ENCODE measurements around the gene BRSK2.

BRSK2 gene

GRCh38 chr11:1398528-1399235 lies 8.9 kb downstream of the BRSK2 start:
- H3K27me3 ChIP-seq (ENCODE audit: insufficient read depth, low read length): no peaks in the 10 kb centered on the region
- H3K36me3 ChIP-seq (ENCODE audit: insufficient read depth, low read length): peaks cover 7% of the 10 kb centered on the region
- no peak overlapping the region for H2AFZ ChIP-seq (ENCODE audit: low read depth, low read length)
- H3K9me3 ChIP-seq (ENCODE audit: low read length): no peaks in the 10 kb centered on the region
- no peak overlapping the region for H3K4me3 ChIP-seq (ENCODE audit: low read length)
- peaks cover 6% of the 10 kb centered on the region for H3K4me1 ChIP-seq (ENCODE audit: insufficient read depth, low read length)

- peaks cover 7% of the 10 kb centered on the region for H3K36me3 ChIP-seq (ENCODE audit: insufficient read depth, low read length)
- H3K4me3 ChIP-seq (ENCODE audit: low read length): no peak overlapping the region
- H3K9me3 ChIP-seq (ENCODE audit: low read length): no peaks in the 10 kb centered on the region
- no peaks in the 10 kb centered on the region for H3K27me3 ChIP-seq (ENCODE audit: insufficient read depth, low read length)
- H2AFZ ChIP-seq (ENCODE audit: low read depth, low read length): no peak overlapping the region
- peaks cover 6% of the 10 kb centered on the region for H3K4me1 ChIP-seq (ENCODE audit: insufficient read depth, low read length)
These were observed 9.9 kb downstream of the BRSK2 start for GRCh38 chr11:1399386-1400316.

DNA sequence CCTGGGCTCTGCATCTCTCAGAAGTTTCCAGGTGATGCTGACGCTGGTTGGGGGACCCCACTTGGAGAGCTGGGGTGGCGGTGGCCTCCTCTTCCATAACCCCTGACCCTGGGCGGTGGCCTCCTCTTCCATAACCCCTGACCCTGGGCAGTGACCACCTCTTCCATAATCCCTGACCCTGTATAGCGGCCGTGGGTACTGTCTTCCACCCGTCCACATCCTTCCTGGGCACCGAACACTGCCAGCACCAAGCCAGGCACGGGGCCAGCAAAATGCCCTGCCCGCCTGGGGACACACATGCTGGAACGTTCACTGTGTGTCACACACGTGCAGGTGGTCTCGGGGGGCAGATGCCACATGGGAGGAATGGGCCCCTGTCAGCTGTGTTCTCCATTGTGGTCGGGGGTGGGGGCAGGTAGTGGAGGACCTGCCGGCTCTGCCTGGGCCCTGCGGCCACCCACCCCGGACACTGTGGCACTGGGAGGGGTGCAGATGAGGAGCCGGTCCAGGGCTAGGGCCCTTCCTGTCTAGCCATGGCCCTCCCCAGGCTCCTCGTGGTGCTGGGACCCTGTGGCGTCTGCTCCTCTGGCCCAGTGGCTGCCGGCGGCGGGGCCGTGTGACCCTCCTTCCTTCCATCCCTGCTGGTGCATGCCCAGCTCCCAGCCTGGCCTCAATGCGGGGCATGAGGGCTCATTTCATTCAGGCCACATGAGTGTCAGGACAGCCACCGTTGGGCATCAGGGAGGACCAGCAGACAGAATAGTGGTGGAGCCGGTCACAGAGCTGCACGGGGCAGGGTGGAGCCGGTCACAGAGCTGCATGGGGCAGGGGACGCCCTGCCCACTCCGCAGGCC lies 10.8 kb downstream of the BRSK2 start:
- H3K4me1 ChIP-seq (ENCODE audit: insufficient read depth, low read length): peaks cover 6% of the 10 kb centered on the region
- no peaks in the 10 kb centered on the region for H3K27me3 ChIP-seq (ENCODE audit: insufficient read depth, low read length)
- peaks cover 4% of the 10 kb centered on the region for H3K36me3 ChIP-seq (ENCODE audit: insufficient read depth, low read length)
- no peak overlapping the region for H2AFZ ChIP-seq (ENCODE audit: low read depth, low read length)
- H3K9me3 ChIP-seq (ENCODE audit: low read length): no peaks in the 10 kb centered on the region
- no peak overlapping the region for H3K4me3 ChIP-seq (ENCODE audit: low read length)

DNA sequence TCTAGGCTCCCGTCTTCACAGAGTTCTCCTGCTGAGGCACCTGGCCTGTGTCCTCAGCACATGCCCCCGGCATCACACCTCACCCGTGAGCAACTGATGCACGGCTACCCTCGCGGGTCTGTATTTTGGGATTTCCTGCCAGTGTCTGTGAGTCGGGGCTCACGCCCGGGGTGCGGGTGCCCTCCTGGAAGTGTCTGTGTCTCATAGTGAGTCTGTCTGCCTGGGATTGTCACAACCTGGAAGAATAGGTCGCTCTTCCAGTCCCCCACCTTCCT lies 11.4 kb downstream of the BRSK2 start:
- no peak overlapping the region for H2AFZ ChIP-seq (ENCODE audit: low read depth, low read length)
- H3K4me1 ChIP-seq (ENCODE audit: insufficient read depth, low read length): peaks cover 6% of the 10 kb centered on the region
- H3K9me3 ChIP-seq (ENCODE audit: low read length): no peaks in the 10 kb centered on the region
- H3K27me3 ChIP-seq (ENCODE audit: insufficient read depth, low read length): no peaks in the 10 kb centered on the region
- H3K36me3 ChIP-seq (ENCODE audit: insufficient read depth, low read length): no peaks in the 10 kb centered on the region
- H3K4me3 ChIP-seq (ENCODE audit: low read length): no peak overlapping the region

- Histone ChIP-seq H3K4me1 (ENCODE audit: insufficient read depth, low read length) (peaks cover 6% of the 10 kb centered on the region), H3K36me3 (ENCODE audit: insufficient read depth, low read length) (no peaks in the 10 kb centered on the region), H2AFZ (ENCODE audit: low read depth, low read length) (no peak overlapping the region), H3K27me3 (ENCODE audit: insufficient read depth, low read length) (no peaks in the 10 kb centered on the region), H3K4me3 (ENCODE audit: low read length) (no peak overlapping the region), H3K9me3 (ENCODE audit: low read length) (no peaks in the 10 kb centered on the region)
These were observed 12.0 kb downstream of the BRSK2 start for GRCh38 chr11:1401656-1402221.

DNA sequence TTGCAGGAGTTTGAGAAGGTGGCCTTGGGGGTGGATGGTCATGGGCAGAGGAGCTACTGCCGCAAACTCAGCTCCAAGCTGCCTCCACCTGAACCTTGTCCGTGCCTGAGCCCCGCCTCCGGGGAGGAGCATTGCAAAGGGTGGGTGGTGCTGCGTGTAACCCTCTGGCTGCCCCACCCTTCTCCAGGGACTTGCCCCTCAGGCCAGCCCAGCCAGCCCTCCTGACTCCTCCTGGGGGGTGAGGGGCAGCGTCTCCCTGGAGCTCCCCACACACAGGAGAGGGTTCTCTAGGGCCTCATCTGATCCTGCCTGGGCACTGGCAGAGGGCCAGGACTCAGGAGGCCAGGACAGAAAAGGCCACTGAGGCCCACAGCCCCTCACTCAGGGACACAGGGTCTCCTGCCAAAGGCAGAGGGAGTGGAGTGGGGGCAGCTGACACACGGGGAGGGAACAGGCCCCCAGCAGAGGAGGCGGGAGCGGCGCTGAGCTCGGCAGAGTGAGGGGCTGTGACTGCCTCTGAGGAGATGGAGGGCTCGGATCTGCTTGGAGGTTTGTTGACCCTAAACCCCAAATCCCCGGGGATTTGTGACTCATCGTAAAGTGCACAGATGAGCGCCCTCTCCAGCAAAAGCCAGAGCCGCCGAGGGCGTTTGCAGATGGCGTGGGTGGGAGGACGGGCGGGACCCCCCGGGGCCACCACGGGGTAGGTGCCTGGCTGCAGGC lies 12.8 kb downstream of the BRSK2 start:
- no peak overlapping the region for H3K4me3 ChIP-seq (ENCODE audit: low read length)
- H2AFZ ChIP-seq (ENCODE audit: low read depth, low read length): no peak overlapping the region
- no peaks in the 10 kb centered on the region for H3K36me3 ChIP-seq (ENCODE audit: insufficient read depth, low read length)
- peaks cover 6% of the 10 kb centered on the region for H3K4me1 ChIP-seq (ENCODE audit: insufficient read depth, low read length)
- no peaks in the 10 kb centered on the region for H3K27me3 ChIP-seq (ENCODE audit: insufficient read depth, low read length)
- no peaks in the 10 kb centered on the region for H3K9me3 ChIP-seq (ENCODE audit: low read length)

DNA sequence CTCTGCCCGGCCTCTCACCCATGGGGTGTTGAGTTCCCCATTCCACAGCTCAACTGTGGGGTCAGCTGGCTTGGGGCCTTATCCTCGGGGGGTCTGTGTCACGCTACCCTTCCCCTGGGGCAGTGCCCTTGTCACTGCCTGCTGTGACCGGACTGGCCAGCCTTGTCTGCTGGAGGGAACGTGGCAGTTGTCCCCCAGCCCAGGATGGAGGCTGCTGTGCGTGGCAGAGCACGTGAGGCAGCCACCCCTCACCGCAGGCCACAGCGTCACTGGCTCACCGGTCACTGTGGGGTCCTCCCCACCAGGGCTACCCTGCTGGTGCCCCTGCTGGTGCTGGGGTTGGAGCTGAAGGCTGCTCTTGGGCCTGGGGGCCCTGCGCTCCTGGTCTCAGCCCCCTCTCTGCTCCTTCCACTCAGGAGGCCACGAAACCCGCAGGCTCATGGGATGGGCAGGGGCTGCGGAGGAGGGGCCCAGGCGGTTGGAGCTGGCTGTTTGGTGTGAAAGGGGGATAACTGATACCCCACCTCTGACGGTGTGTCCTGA lies 13.4 kb downstream of the BRSK2 start:
- Histone ChIP-seq H3K4me1 (ENCODE audit: insufficient read depth, low read length) (peaks cover 6% of the 10 kb centered on the region), H2AFZ (ENCODE audit: low read depth, low read length) (no peak overlapping the region), H3K4me3 (ENCODE audit: low read length) (no peak overlapping the region), H3K9me3 (ENCODE audit: low read length) (no peaks in the 10 kb centered on the region), H3K36me3 (ENCODE audit: insufficient read depth, low read length) (no peaks in the 10 kb centered on the region), H3K27me3 (ENCODE audit: insufficient read depth, low read length) (no peaks in the 10 kb centered on the region)

- H3K4me3 ChIP-seq (ENCODE audit: low read length): no peak overlapping the region
- no peaks in the 10 kb centered on the region for H3K36me3 ChIP-seq (ENCODE audit: insufficient read depth, low read length)
- no peaks in the 10 kb centered on the region for H3K9me3 ChIP-seq (ENCODE audit: low read length)
- H3K27me3 ChIP-seq (ENCODE audit: insufficient read depth, low read length): no peaks in the 10 kb centered on the region
- H2AFZ ChIP-seq (ENCODE audit: low read depth, low read length): no peak overlapping the region
- H3K4me1 ChIP-seq (ENCODE audit: insufficient read depth, low read length): peaks cover 6% of the 10 kb centered on the region
These were observed 14.2 kb downstream of the BRSK2 start for GRCh38 chr11:1403721-1404460.

- Histone ChIP-seq H3K4me1 (ENCODE audit: insufficient read depth, low read length) (peaks cover 6% of the 10 kb centered on the region), H3K4me3 (ENCODE audit: low read length) (no peak overlapping the region), H3K9me3 (ENCODE audit: low read length) (no peaks in the 10 kb centered on the region), H3K27me3 (ENCODE audit: insufficient read depth, low read length) (no peaks in the 10 kb centered on the region), H3K36me3 (ENCODE audit: insufficient read depth, low read length) (no peaks in the 10 kb centered on the region), H2AFZ (ENCODE audit: low read depth, low read length) (no peak overlapping the region)
These were observed 14.9 kb downstream of the BRSK2 start for GRCh38 chr11:1404461-1405185.

GRCh38 chr11:1405186-1406020 lies 15.7 kb downstream of the BRSK2 start:
- Histone ChIP-seq H3K36me3 (ENCODE audit: insufficient read depth, low read length) (no peaks in the 10 kb centered on the region), H2AFZ (ENCODE audit: low read depth, low read length) (no peak overlapping the region), H3K27me3 (ENCODE audit: insufficient read depth, low read length) (no peaks in the 10 kb centered on the region), H3K9me3 (ENCODE audit: low read length) (no peaks in the 10 kb centered on the region), H3K4me1 (ENCODE audit: insufficient read depth, low read length) (peaks cover 8% of the 10 kb centered on the region), H3K4me3 (ENCODE audit: low read length) (no peak overlapping the region)

Data from neuron (in vitro differentiated cells).